Measurements from ENCODE around the gene REEP6. TPM values are rescaled to one million over a fixed set of nuclear protein-coding genes. Genes with fewer than 3 reads are reported as not detected.
"Not testable (repeated sequence)": the region's sequence is repeated elsewhere in the genome, so short reads cannot be mapped to it uniquely, and the experiment has no call there.

Gene REEP6
- total RNA-seq, 1 donor from 2014 or later = 8.5 TPM

DNA sequence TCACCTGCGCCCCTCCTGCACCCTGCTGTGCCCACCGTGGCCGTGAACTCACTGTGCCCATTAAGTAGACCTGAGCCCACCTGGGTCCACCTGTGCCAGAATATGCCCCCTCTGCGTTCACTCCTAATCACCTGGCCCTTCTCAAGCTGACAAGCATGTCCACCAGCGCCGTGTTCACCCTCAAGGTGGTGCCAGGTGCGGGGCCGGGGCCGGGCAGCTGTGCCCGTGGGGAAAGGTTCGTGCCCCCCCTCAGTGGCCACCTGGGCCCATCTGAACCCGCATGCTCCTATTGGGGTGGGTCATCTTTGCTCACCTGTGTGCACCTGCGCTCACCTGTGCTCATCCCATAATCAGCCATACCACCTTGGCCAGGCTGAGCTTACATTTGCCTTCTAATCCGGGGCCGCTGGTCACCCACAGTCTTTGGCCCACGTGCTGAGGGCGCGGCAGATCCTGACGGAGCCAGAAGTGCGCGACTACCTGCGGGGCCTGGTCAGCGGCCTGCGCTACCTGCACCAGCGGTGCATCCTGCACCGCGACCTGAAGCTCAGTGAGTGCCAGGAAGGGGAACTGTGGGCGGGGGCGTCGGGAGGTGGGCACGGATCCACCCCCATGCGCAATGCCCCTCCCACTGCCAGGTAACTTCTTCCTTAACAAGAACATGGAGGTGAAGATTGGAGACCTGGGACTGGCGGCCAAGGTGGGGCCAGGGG lies 35.2 kb downstream of the REEP6 start:
- no peak for ATAC-seq

- peak; percentile 75 for ATAC-seq
These were observed 36.1 kb downstream of the REEP6 start for GRCh38 chr19:1526979-1527649.

DNA sequence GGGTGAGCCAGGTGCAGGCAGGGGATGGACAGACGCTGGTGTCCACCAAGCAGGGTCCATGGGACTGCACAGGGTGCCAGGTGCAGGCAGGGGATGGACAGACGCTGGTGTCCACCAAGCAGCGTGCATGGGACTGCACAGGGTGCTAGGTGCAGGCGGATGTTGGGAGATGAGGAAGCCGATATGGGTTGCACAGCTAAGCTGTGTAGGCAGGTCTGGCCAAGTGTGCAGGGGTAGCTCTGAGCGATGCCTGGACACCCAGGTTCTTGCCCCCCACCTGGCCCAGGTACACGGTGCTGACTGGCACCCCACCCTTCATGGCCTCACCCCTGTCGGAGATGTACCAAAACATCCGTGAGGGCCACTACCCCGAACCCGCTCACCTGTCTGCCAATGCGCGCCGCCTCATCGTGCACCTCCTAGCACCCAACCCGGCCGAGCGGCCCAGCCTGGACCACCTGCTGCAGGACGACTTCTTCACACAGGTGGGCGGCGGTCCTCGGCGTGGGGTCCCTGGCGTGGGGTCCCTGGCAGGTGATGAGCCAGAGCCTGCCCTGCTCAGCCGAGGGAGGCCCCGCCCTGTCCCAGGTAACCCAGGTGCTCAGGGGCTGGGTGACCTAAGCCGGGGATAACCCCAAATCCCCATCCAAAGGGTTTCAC lies 36.8 kb downstream of the REEP6 start:
- ATAC-seq = no peak

DNA sequence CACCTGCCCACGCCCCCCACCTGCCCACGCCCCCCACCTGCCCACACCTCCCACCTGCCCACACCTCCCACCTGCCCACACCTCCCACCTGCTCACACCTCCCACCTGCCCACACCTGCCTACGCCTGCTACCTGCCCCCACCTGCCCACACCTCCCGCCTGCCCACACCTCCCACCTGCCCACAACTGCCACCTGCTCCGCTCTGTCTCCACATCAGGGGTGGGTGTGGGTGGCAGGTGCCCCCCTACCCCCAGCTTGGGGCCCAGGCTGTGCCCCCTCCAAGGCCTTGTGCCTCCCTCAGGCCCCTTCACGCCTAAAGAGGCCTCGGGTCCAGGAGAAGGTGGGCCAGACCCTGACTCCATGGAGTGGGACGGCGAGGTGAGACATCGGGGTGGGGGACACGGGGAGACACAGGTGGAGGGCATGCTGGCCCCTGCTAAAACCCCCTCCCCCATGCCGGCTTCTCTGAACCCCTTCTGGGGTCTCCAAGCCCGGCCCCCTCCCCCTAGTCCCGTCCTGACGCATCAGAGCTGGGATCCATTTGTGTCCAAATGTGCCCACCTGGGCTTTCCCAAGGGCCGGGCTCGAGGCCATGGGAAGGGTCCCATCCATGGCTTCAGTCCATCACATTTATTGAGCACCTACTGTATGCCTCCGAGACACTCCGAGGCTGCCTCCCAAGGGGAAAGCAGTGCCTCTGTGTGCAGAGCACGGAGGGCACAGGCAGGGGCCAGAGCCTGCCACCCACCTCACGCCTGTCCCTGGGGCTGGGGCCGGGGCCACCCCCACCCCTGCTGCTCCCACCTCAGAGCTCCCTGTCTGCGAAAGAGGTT lies 37.8 kb downstream of the REEP6 start:
- no peak for ATAC-seq

- ATAC-seq = no peak
These were observed 38.4 kb downstream of the REEP6 start for GRCh38 chr19:1529430-1529816.

DNA sequence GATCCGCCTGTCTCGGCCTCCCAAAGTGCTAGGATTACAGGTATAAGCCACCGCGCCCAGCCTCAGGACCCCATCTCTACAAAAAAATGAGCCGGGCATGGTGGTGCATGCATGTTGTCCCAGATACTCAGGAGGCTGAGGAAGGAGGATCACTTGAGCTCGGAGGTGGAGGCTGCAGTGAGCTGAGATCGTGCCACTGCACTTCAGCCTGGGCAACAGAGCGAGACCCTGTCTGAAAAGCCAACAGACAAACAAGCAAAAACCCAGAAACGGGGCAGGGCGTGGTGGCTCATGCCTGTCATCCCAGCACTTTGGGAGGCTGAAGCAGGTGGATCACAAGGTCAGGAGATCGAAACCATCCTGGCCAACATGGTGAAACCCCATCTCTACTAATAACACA lies 39.9 kb downstream of the REEP6 start:
- not testable (repeated sequence) for ATAC-seq

- no peak for ATAC-seq
These were observed 40.6 kb downstream of the REEP6 start for GRCh38 chr19:1531587-1531986.

- no peak for ATAC-seq
These were observed 41.0 kb downstream of the REEP6 start for GRCh38 chr19:1532003-1532402.

DNA sequence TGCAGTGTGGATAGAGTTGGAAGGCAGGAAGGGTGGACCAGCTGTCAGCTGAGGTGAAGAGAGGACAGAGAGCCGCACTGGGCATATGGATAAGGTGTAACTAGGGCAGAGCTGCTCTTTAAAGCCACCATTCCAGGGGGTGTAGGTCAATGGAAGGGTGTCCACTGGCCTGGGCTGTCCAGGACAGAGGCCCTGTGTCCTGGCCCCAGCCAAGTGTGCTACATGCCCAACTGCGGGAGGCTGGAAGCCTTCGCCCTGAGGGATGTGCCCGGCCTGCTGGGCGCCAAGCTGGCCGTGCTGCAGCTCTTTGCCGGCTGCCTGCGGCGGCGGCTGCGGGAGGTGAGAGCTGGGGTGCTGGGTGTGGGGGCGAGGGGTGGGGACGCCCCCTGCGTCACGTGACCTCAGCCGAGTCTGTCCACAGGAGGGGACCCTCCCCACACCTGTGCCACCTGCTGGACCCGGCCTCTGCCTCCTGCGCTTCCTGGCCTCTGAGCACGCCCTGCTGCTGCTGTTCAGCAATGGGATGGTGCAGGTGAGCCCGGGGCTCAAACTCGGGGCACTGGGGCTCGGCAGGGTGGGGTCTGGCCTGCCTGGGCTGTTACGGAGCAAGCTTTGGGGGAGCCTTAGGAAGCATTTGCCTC lies 42.6 kb downstream of the REEP6 start:
- peak; percentile 45 for ATAC-seq

DNA sequence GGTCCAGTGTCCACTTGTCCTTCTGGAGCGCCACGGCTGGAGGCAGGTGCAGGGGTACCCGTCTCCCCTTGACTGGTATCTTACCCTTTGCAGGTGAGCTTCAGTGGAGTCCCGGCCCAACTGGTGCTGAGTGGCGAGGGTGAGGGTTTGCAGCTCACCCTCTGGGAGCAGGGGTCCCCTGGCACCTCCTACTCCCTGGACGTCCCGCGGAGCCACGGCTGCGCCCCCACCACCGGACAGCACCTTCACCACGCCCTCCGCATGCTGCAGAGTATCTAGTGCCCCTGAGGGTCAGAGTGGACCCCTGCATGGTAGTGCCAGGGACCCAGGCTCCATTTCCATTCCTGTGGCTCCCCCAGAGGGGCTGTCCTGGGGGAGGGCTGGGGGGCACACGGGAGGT lies 44.0 kb downstream of the REEP6 start:
- no peak for ATAC-seq

DNA sequence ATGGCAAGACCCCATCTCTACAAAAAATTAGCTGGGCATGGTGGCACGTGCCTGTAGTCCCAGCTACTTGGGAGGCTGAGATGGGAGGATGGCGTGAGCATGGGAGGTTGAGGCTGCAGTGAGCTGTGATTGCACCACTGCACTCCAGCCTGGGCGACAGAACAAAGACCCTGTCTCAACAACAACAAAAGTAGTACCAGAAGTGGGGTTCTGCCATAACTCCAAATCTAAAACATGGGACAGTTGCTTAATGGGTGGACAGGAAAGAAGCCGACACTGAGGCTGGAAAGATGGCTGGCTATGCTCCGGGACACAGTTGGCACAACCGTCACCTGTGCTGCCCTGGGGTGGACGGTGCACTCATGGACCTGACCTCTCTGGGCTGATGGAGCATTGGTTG lies 44.7 kb downstream of the REEP6 start:
- ATAC-seq = not testable (repeated sequence)

- ATAC-seq = peak; percentile 31
These were observed 48.0 kb downstream of the REEP6 start for GRCh38 chr19:1538978-1539377.

- ATAC-seq = not testable (repeated sequence)
These were observed 48.8 kb downstream of the REEP6 start for GRCh38 chr19:1539749-1540148.

DNA sequence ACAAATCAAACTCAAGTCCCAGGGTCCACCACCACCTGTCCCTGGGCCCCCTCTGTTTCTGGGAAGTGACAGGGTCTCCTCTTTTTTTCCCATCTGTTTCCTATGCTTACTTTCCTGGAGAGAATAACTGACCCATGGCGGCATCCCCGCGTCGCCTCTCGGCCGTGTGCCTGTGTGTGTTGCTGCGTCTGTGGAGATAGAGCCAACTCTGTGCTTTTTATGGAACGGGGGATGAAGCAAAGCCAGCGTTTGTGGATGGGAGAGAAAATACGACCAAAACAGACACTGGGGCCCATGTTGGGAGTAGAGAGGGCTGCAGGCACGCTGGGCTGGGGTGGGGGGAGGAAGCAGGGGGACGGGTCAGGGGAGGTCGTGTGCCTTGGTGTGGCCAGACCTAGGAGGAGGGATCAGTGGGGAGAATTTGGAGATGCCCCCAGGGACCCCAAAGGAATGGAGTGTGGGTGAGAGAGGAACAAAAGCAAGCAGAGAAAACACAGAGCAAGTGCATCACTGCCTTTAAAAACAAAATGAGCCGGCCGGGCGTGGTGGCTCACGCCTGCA lies 49.5 kb downstream of the REEP6 start:
- no peak for ATAC-seq

Other genes with a start within 250 kb of the REEP6 start
- 251 TPM for gene ATP5F1D, start 249.4 kb upstream of the REEP6 start, total RNA-seq
- 99.3 TPM for gene MIDN, start 242.6 kb upstream of the REEP6 start, total RNA-seq
- gene CIRBP, start 221.8 kb upstream of the REEP6 start, total RNA-seq = 172 TPM
- 41.2 TPM for gene FAM174C, start 215.7 kb upstream of the REEP6 start, total RNA-seq
- gene EFNA2, start 205.3 kb upstream of the REEP6 start, total RNA-seq = 0.40 TPM
- gene NDUFS7, start 107.3 kb upstream of the REEP6 start, total RNA-seq = 120 TPM
- gene GAMT, start 89.6 kb upstream of the REEP6 start, total RNA-seq = 19.2 TPM
- 91.6 TPM for gene DAZAP1, start 83.6 kb upstream of the REEP6 start, total RNA-seq
- 1,167 TPM for gene RPS15, start 52.8 kb upstream of the REEP6 start, total RNA-seq
- 0.48 TPM for gene APC2, start 41.1 kb upstream of the REEP6 start, total RNA-seq
- 19.2 TPM for gene C19orf25, start 12.0 kb upstream of the REEP6 start, total RNA-seq
- gene PCSK4, start 831 bp upstream of the REEP6 start, total RNA-seq = 1.2 TPM
- gene ADAMTSL5, start 21.8 kb downstream of the REEP6 start, total RNA-seq = 6.7 TPM
- gene PLK5, start 32.9 kb downstream of the REEP6 start, total RNA-seq = not detected
- gene MEX3D, start 77.1 kb downstream of the REEP6 start, total RNA-seq = 17.8 TPM
- 44.2 TPM for gene MBD3, start 101.7 kb downstream of the REEP6 start, total RNA-seq
- gene UQCR11, start 114.3 kb downstream of the REEP6 start, total RNA-seq = 225 TPM
- gene TCF3, start 161.4 kb downstream of the REEP6 start, total RNA-seq = 39.5 TPM